ACHN (cell line): Measurements from ENCODE around the gene ANKRD55.

ENCODE experiments used
- DNase-seq: peaks from one replicate; pipeline ENCODE4 v3.0.0-alpha.2; 2015
- in situ Hi-C: cut with HindIII; loops from 2 replicates; pipeline ENCODE4 v1.10.0; 2017; ENCODE audit warnings: low sequenced_read_pairs, low pct_ligation_motif_present, low pct_unique_long_range_greater_than_20kb

The ANKRD55 gene

GRCh38 chr5:56050551-56051255 is 182.4 kb downstream of the ANKRD55 start:
- no peak for DNase-seq

More at GRCh38 chr5:56050551-56051255, 182.4 kb downstream of the ANKRD55 start:
- in situ Hi-C loops, result no loop called here
